RWPE2 (cell line): ENCODE data around the gene ZBTB5.
A peak's percentile ranks its signal among the peaks of the same experiment; 100 is the strongest.
"Not testable (repeated sequence)": the region's sequence is repeated elsewhere in the genome, so short reads cannot be mapped to it uniquely, and the experiment has no call there.

Source experiments
- ATAC-seq: fragments of 200-7000 bp; cut with Tn5 transposase; 3 replicates; pipeline ENCODE4 v1.9.1; 2021; ENCODE audit warnings: low read depth
- DNase-seq: peaks from one replicate; pipeline ENCODE4 v3.0.0-alpha.2; 2020; ENCODE audit warnings: low spot score
- H3K27ac ChIP-seq: fragments of 450-650 bp; 2 replicates; pipeline ENCODE4 v1.5.1; 2017; ENCODE audit warnings: mild to moderate bottlenecking; ENCODE audit not compliant: poor library complexity, severe bottlenecking
- H3K27me3 ChIP-seq: fragments of 250-450 bp; sonication (Bioruptor Pico); 2 replicates; pipeline ENCODE4 v1.5.1; 2021; ENCODE audit warnings: mild to moderate bottlenecking, moderate library complexity; ENCODE audit not compliant: insufficient read depth, poor library complexity, severe bottlenecking
- H3K36me3 ChIP-seq: fragments of 250-450 bp; sonication (Bioruptor Pico); 2 replicates; pipeline ENCODE4 v1.5.1; 2020; ENCODE audit warnings: low read depth, mild to moderate bottlenecking, moderate library complexity
- H3K4me1 ChIP-seq: fragments of 250-450 bp; sonication (Bioruptor Pico); 2 replicates; pipeline ENCODE4 v1.5.1; 2021; ENCODE audit warnings: mild to moderate bottlenecking, moderate library complexity; ENCODE audit not compliant: insufficient read depth, poor library complexity, severe bottlenecking
- H3K4me3 ChIP-seq: fragments of 250-450 bp; sonication (Bioruptor Pico); 2 replicates; pipeline ENCODE4 v1.5.1; 2021; ENCODE audit warnings: mild to moderate bottlenecking, moderate library complexity; ENCODE audit not compliant: severe bottlenecking
- H3K9me3 ChIP-seq: fragments of 250-450 bp; sonication (Bioruptor Pico); 2 replicates; pipeline ENCODE4 v1.5.1; 2021; ENCODE audit warnings: mild to moderate bottlenecking, moderate library complexity; ENCODE audit not compliant: severe bottlenecking
- TF ChIP-seq, protein P1 (sequence below): fragments of 450-650 bp; IDR thresholded peaks from one replicate; pipeline ENCODE4 v1.5.1; 2017; ENCODE audit warnings: mild to moderate bottlenecking, moderate library complexity; ENCODE audit not compliant: poor library complexity, severe bottlenecking

Gene ZBTB5

GRCh38 chr9:37486616-37487548 is 21.6 kb upstream of the ZBTB5 start:
- H3K36me3 ChIP-seq = peaks cover 42% of the 10 kb centered on the region

GRCh38 chr9:37486256-37486615 is 21.0 kb upstream of the ZBTB5 start:
- Histone ChIP-seq H3K27me3 (no peaks in the 10 kb centered on the region), H3K9me3 (no peaks in the 10 kb centered on the region), H3K36me3 (peaks cover 36% of the 10 kb centered on the region), H3K4me3 (peak overlapping the region; percentile 58), H3K4me1 (no peaks in the 10 kb centered on the region), H3K27ac (peak overlapping the region; percentile 56)
- TF ChIP-seq, protein P1, sequence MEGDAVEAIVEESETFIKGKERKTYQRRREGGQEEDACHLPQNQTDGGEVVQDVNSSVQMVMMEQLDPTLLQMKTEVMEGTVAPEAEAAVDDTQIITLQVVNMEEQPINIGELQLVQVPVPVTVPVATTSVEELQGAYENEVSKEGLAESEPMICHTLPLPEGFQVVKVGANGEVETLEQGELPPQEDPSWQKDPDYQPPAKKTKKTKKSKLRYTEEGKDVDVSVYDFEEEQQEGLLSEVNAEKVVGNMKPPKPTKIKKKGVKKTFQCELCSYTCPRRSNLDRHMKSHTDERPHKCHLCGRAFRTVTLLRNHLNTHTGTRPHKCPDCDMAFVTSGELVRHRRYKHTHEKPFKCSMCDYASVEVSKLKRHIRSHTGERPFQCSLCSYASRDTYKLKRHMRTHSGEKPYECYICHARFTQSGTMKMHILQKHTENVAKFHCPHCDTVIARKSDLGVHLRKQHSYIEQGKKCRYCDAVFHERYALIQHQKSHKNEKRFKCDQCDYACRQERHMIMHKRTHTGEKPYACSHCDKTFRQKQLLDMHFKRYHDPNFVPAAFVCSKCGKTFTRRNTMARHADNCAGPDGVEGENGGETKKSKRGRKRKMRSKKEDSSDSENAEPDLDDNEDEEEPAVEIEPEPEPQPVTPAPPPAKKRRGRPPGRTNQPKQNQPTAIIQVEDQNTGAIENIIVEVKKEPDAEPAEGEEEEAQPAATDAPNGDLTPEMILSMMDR = no peak
- no peak for DNase-seq
- no peak for ATAC-seq

More at GRCh38 chr9:37486616-37487548, 21.6 kb upstream of the ZBTB5 start:
- H3K27me3 ChIP-seq = no peaks in the 10 kb centered on the region
- no peak for DNase-seq
- peak overlapping the region; percentile 58 for H3K4me3 ChIP-seq
- H3K9me3 ChIP-seq = no peaks in the 10 kb centered on the region
- TF ChIP-seq, protein P1 = no peak
- ATAC-seq = peak; percentile 24; the same call in 1 of the 3 replicates
- H3K4me1 ChIP-seq = no peaks in the 10 kb centered on the region
- peak overlapping the region; percentile 56 for H3K27ac ChIP-seq

DNA sequence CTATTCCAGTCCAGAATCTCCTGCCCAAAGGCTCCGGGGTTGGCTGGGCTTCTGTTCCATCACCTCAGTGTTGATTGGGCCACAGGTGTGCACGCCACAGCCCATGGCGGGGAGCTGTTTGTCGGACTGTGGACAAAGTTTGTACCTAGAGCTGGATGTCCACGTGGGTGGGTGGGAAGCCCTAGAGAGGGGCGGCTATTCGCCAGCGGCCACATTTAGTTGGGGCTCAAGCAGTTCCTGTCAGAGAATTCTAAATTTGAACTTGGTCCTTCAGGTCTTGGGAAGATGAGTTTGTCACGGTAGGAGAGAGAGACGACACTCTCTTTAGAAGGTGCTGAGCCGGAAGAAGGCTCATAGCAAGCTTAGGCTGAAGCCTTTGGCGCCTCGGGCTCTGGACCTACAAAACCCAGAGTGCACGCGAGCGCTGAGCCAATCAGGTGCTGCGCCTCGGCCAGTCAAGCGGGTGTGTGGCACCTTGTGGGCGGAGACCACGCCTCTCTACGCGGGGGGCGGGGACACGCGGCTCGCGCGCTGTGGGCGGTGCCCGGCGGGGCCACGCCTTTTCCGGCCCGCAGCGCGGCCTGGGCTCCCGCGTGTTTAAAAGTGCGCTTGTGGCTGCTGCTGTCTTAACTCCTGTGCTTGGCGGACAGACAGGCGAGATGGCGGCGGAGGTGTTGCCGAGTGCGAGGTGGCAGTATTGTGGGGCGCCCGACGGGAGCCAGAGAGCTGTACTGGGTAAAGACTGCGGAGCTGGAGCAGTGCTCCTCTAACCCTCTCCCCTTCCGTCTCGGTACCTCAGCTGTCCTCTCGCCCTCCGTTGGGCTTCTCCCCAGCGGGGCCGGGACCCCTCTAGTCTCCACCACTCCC is 20.4 kb upstream of the ZBTB5 start, which contains the start of gene POLR1E:
POLR1E (plus strand) TSS at position 560 of the 867 bp plus-strand sequence; CDS start at position 660, 100 bp downstream.
- DNase-seq (peak; percentile 96), ATAC-seq (peak; percentile 90)
- H3K9me3 ChIP-seq = no peaks in the 10 kb centered on the region
- H3K4me1 ChIP-seq = no peaks in the 10 kb centered on the region
- peak within 1 kb of the TSS; percentile 58 for H3K4me3 ChIP-seq
- H3K27me3 ChIP-seq = no peaks in the 10 kb centered on the region
- TF ChIP-seq, protein P1 = no peak
- peaks cover 30% of the 10 kb centered on the region for H3K36me3 ChIP-seq
- H3K27ac ChIP-seq = peak within 1 kb of the TSS; percentile 56

DNA sequence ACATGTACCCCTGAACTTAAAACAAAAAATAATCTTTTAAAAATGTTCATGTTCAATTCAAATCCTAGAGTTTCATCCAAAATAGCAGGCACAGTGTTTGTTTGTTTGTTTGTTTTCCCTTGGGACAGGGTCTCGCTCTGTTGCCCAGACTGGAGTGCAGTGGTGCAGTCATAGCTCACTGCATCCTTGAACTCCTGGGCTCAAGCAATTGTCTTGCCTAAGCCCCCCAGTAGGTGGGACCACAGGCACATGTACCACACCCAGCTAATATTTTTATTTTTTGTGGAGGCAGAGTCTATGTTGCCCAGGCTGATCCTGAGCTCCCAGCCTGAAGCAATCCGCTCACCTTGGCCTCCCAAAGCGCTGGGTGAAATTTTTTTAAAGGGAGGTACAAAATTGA is 15.5 kb upstream of the ZBTB5 start:
- TF ChIP-seq, protein P1 = no peak
- DNase-seq (no peak), ATAC-seq (no peak)
- Histone ChIP-seq H3K27me3 (no peaks in the 10 kb centered on the region), H3K9me3 (no peaks in the 10 kb centered on the region), H3K4me3 (no peak overlapping the region), H3K36me3 (no peaks in the 10 kb centered on the region), H3K4me1 (peaks cover 5% of the 10 kb centered on the region), H3K27ac (no peak overlapping the region)

- H3K27ac ChIP-seq = peak overlapping the region; percentile 23
- DNase-seq, H3K4me3 ChIP-seq, H3K4me1 ChIP-seq, H3K27me3 ChIP-seq, H3K9me3 ChIP-seq, ATAC-seq, H3K36me3 ChIP-seq: not testable (repeated sequence)
Observed at GRCh38 chr9:37477987-37478619, 12.9 kb upstream of the ZBTB5 start.

DNA sequence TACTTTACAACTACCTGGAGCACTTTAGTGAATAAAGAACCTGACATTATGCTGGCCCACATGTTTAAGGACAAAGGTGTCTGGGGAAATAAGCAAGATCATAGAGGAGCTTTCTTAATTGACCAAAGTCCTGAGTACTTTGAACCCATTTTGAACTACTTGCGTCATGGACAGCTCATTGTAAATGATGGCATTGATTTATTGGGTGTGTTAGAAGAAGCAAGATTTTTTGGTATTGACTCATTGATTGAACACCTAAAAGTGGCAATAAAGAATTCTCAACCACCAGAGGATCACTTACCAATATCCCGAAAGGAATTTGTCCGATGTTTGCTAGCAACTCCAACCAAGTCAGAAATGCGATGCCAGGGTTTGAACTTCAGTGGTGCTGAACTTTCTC is 12.2 kb upstream of the ZBTB5 start:
- not testable (repeated sequence) for ATAC-seq, H3K9me3 ChIP-seq, H3K36me3 ChIP-seq, H3K27me3 ChIP-seq, DNase-seq, H3K4me3 ChIP-seq, H3K4me1 ChIP-seq
- peak overlapping the region; percentile 23 for H3K27ac ChIP-seq
